ENCODE measurements around the gene TBL1X. TPM values are rescaled to one million over a fixed set of nuclear protein-coding genes. Genes with fewer than 3 reads are reported as not detected.

The TBL1X gene
- total RNA-seq, 1 experiment from 2014 or later, result 14.6 TPM

- CTCF ChIA-PET, result no interaction called here
- intact Hi-C loops (cut with micrococcal nuclease; ENCODE audit: unreplicated experiment), result no loop called here
- Histone ChIP-seq H3K36me3 (ENCODE audit: control insufficient read depth, insufficient read depth, low read length) (no peaks in the 10 kb centered on the region), H3K4me3 (ENCODE audit: low read depth in 2 of 2, low read length in 2 of 2) (no peak overlapping the region), H3K9me3 (ENCODE audit: control insufficient read depth, insufficient read depth, low read depth, low read length) (no peaks in the 10 kb centered on the region), H3K4me1 (ENCODE audit: control insufficient read depth, insufficient read depth, low read length) (no peaks in the 10 kb centered on the region), H3K27me3 (ENCODE audit: control insufficient read depth, insufficient read depth, low read length) (no peaks in the 10 kb centered on the region), H3K27ac (ENCODE audit: low read length) (no peak overlapping the region)
- in situ Hi-C loops (cut with HindIII; ENCODE audit: low pct_unique_long_range_greater_than_20kb, low sequenced_read_pairs), result no loop called here
- ATAC-seq, result no peak
- POLR2A ChIA-PET, result no interaction called here
- BruUV-seq (replicated peaks), result no TSS peak
- no peak for TF ChIP-seq REST (IDR thresholded peaks at IDR 0.05; ENCODE audit: insufficient read depth in 1 of 2, low read depth in 2 of 2, low read length in 1 of 2)
- no peak for TF ChIP-seq CTCF (IDR thresholded peaks at IDR 0.05)
- TF ChIP-seq SIN3A (IDR thresholded peaks at IDR 0.05; ENCODE audit: borderline replicate concordance, insufficient read depth, low read depth, low read length), result no peak
- TF ChIP-seq TCF7L2 (IDR thresholded peaks at IDR 0.05; ENCODE audit: low read depth, low read length), result no peak
- no peak for TF ChIP-seq POLR2AphosphoS5 (IDR thresholded peaks at IDR 0.05; ENCODE audit: low read depth, low read length)
- DNase-seq (ENCODE audit: low read depth, low spot score), result no peak
These were observed 147.3 kb downstream of the TBL1X start for GRCh38 chrX:9612146-9612505.

- no peaks in the 10 kb centered on the region for H3K36me3 ChIP-seq (ENCODE audit: control insufficient read depth, insufficient read depth, low read length)
- in situ Hi-C loops (cut with HindIII; ENCODE audit: low pct_unique_long_range_greater_than_20kb, low sequenced_read_pairs) (no loop called here), intact Hi-C loops (cut with micrococcal nuclease; ENCODE audit: unreplicated experiment) (no loop called here)
- no peaks in the 10 kb centered on the region for H3K4me1 ChIP-seq (ENCODE audit: control insufficient read depth, insufficient read depth, low read length)
- ChIA-PET CTCF (no interaction called here), POLR2A (no interaction called here)
- no peak overlapping the region for H3K27ac ChIP-seq (ENCODE audit: low read length)
- no peak overlapping the region for H3K4me3 ChIP-seq (ENCODE audit: low read depth in 2 of 2, low read length in 2 of 2)
- H3K27me3 ChIP-seq (ENCODE audit: control insufficient read depth, insufficient read depth, low read length), result no peaks in the 10 kb centered on the region
- DNase-seq (ENCODE audit: low read depth, low spot score), result no peak
- BruUV-seq (replicated peaks), result no TSS peak
- TF ChIP-seq CTCF (IDR thresholded peaks at IDR 0.05) (no peak), REST (IDR thresholded peaks at IDR 0.05; ENCODE audit: insufficient read depth in 1 of 2, low read depth in 2 of 2, low read length in 1 of 2) (no peak), SIN3A (IDR thresholded peaks at IDR 0.05; ENCODE audit: borderline replicate concordance, insufficient read depth, low read depth, low read length) (no peak), POLR2AphosphoS5 (IDR thresholded peaks at IDR 0.05; ENCODE audit: low read depth, low read length) (no peak), TCF7L2 (IDR thresholded peaks at IDR 0.05; ENCODE audit: low read depth, low read length) (no peak)
- H3K9me3 ChIP-seq (ENCODE audit: control insufficient read depth, insufficient read depth, low read depth, low read length), result no peaks in the 10 kb centered on the region
- no peak for ATAC-seq
These were observed 149.2 kb downstream of the TBL1X start for GRCh38 chrX:9614016-9614415.
